ENCODE data around the gene P4HA1.

DNA sequence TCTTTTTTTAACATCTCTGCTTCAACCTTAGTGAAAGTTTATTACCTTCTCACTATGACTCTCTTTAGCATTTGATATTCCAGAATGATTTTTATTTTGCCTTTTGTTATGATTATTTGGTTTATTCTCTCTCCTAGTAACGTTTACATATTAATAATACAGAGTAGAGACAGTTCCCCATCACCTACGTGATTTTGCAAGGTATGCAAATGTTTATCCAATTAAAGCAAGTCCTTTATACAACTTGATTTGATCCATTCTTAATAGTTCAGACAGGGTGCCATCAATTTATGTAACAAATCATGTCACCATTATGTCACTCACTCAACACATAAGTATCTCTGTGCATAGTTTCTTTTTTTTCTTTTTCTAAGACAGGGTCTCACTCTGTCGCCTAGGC lies 44.9 kb upstream of the P4HA1 start:
- TF ChIP-seq, protein P1, sequence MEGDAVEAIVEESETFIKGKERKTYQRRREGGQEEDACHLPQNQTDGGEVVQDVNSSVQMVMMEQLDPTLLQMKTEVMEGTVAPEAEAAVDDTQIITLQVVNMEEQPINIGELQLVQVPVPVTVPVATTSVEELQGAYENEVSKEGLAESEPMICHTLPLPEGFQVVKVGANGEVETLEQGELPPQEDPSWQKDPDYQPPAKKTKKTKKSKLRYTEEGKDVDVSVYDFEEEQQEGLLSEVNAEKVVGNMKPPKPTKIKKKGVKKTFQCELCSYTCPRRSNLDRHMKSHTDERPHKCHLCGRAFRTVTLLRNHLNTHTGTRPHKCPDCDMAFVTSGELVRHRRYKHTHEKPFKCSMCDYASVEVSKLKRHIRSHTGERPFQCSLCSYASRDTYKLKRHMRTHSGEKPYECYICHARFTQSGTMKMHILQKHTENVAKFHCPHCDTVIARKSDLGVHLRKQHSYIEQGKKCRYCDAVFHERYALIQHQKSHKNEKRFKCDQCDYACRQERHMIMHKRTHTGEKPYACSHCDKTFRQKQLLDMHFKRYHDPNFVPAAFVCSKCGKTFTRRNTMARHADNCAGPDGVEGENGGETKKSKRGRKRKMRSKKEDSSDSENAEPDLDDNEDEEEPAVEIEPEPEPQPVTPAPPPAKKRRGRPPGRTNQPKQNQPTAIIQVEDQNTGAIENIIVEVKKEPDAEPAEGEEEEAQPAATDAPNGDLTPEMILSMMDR (conservative IDR thresholded peaks at IDR 0.05; ENCODE audit: low read length): no peak
- TF ChIP-seq EZH2phosphoT487 (IDR thresholded peaks at IDR 0.05; ENCODE audit: borderline replicate concordance, low read depth, low read length): no peak

Data from OCI-LY7 (cell line).